Muscle of back (tissue), 11 donors: Measurements from ENCODE around the gene ACVRL1. TPM values are rescaled to one million over a fixed set of nuclear protein-coding genes. Genes with fewer than 3 reads are reported as not detected.

Experiments used
- DNase-seq, 3 donors: peaks; one replicate each; pipeline versions ENCODE4 v3.0.0 to v3.0.0-alpha.2; 2013
- polyA plus RNA-seq, 10 donors: library from polyadenylated mRNA; unstranded; fragments of 120-200 nt; gene quantifications; one replicate each; pipeline ENCODE4 v1.2.1, GENCODE V29; 2013; ENCODE audit not compliant: insufficient read length in 10 of 10

Gene ACVRL1
- polyA plus RNA-seq, 10 donors: 36.1 to 61.3 (median 43.6) TPM

DNA sequence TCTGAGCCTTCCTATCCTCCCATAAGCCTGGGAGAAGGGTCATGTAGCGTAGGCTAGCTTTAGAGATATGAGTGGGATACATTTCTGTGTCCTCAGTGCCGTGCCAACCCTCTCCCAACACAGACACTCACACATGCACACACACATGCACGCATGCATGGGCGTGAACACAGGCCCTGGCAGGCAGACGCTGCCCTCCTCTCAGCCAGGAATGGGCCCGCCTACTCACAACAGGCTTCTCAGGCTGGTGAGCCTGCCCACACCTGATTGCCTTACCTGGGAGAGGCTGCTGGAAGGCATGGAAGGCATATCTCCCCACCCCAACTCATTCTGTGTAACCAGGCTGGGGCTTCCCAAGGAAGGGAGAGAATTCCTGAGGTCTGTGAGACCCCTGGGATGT lies 31.4 kb downstream of the ACVRL1 start:
- no peak for DNase-seq

DNA sequence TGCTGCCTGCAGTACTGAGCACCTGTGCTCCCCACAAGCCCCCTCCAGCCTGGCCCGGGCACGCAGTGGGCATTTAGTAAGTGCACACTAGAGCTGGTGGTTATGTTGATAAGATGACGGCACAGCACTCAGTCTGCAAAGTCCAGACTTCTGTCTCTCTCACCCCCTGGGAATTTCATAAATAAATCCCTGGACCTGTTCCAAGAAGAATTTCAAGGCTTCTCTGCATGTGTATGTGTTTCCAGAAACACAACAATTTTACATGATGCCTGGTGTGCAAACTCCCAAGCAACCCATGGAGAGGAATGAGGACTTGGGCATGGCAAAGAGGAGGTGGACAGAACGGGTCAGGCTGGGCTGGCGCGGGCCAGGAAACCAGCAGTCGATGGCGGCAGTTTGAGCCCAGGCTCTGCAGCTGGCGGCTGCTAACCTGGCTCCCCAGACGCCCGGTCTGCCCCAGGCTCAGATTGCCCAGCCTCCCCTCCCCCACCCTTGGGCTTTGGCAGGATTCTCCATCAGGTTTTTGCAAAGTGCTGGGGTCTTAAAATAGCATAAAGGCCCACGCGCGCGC lies 33.8 kb downstream of the ACVRL1 start:
- DNase-seq: peak in 1 of 3 donors; percentile 55

DNA sequence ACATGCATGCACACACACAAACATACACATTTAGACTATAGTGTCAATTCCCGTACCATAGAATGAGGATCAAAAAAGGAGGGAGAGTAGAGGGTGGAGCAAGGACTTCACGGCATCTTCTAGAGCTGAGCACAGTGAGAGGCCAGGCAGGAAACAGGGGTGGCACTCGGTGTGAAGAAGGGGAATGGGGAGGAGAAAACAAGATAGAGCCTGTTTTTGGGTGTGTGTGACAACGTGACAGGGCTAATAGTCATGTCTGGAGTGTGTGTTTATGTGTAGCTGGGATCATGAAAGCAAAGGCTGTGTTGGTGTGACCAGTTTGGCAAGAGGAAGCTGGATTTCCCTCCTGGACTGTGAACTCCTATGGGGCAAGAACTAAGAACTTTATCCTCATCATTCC lies 34.3 kb downstream of the ACVRL1 start:
- DNase-seq: no peak

- no peak for DNase-seq
These were observed 34.8 kb downstream of the ACVRL1 start for GRCh38 chr12:51942056-51942455.

GRCh38 chr12:51942501-51943000 lies 35.2 kb downstream of the ACVRL1 start:
- no peak for DNase-seq

DNA sequence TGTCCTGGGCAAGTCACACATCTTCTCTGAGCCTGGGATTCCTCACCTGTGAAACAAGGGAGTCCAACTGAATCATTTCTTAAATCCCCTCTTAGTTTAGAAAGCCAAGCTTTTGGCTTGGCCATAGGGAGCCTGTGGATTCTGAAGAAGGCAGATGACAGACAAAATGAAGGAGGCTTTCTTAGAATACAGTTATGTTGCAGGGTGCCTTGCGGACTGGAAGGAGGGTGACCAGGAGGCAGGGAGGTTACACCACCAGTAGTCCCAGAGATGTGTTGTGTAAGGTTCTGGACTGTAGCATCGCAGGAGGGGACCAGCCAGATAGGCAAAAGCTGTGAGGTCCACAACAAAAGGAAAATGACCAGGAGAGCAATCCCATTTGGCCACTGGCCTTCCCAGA lies 36.0 kb downstream of the ACVRL1 start:
- no peak for DNase-seq

GRCh38 chr12:51944608-51945233 lies 37.4 kb downstream of the ACVRL1 start:
- no peak for DNase-seq

- no peak for DNase-seq
These were observed 40.1 kb downstream of the ACVRL1 start for GRCh38 chr12:51947246-51947996.

GRCh38 chr12:51948066-51948465 lies 40.8 kb downstream of the ACVRL1 start:
- no peak for DNase-seq

- DNase-seq: no peak
These were observed 42.2 kb downstream of the ACVRL1 start for GRCh38 chr12:51949342-51950030.

DNA sequence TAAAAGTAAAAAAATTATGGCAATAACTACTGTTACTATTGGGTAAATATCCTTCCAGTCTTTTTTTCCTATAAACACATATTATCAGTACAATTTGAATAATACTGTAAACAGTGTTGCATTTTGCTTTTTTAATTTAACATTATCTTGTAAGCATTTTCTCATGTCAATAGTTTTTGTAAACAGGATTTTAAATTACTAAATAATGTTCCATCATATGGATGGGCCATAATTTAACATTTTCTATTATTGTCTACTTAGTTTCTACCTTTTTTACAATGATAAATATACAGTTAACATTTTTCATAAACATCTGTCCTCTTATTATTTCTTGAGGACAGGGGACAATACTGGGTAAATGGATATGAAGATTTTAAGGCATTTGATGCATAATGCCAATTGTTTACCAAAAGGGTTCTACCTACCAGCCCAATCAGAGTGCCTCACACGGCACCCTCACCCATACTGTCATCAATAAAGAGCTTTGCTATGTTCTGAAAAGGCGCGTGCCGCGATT lies 43.4 kb downstream of the ACVRL1 start:
- DNase-seq: no peak

- DNase-seq: peak; percentile 86 to 94 (median 89)
These were observed 44.0 kb downstream of the ACVRL1 start, which contains the start of gene ACVR1B for GRCh38 chr12:51951199-51951842. ACVR1B (plus strand) TSS chr12:51951699; CDS start chr12:51951744, 45 bp downstream.

- peak in 2 of 3 donors; percentile 38 to 76 for DNase-seq
These were observed 44.8 kb downstream of the ACVRL1 start for GRCh38 chr12:51951843-51952722.

DNA sequence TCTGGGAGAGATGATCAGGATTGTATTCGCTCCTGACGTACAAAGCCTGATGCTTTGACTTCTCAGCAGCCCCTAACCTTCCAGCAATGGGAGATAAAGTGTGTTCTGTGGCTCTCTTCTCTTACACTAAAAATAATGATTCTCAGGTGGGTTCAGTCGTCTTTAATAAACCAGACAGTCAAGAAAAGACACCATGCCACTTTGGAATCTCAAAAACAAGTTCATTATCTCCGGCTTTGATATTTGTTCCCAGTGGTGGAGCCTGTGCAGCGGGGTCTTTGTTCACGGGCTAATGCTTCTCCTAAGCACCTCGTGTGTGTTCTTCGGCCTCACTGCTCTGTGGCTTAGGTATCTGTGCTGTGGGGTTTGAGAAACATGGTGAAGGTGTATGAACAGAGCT lies 45.8 kb downstream of the ACVRL1 start:
- peak in 1 of 3 donors; percentile 37 for DNase-seq

DNA sequence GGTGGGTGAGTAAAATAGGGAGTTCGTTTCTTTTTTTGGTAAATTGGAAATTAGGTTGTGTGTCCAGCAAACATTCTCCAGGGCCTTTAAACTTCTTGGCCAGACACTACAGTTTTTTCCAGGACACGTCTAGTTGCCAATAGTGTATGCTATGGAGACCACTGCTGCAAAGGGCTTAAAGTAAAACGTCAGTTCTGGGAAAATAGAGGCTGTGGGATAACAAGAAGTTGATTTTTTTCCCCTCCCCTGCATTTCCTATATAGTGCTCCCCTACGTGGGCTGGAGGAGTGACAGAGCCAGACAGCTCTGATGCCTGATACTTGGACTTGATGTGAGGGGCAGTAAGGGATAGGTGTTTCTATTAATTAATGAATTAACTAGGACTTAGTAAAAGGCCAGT lies 46.6 kb downstream of the ACVRL1 start:
- peak in 2 of 3 donors; percentile 64 to 78 for DNase-seq

- no peak for DNase-seq
These were observed 47.5 kb downstream of the ACVRL1 start for GRCh38 chr12:51954561-51955361.

DNA sequence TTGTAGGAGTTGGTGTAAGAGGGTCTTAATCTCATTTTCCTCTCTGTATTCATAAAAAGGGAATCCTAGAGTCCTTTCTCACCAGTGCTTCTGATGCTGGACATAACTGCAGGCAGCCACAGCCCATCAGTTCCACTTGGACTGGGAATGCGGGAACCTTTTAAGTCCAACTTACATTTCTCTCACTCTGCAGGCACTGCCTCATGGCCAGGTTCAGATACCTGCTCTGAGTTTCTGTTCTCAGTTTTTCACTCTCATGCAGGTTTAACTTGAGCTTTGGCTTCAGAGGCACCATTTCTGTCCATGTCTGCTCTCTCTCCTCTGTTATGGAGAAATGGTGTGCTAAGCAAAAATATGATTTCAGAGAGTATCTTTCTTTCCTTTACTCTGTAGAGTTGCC lies 48.4 kb downstream of the ACVRL1 start:
- DNase-seq: no peak

DNA sequence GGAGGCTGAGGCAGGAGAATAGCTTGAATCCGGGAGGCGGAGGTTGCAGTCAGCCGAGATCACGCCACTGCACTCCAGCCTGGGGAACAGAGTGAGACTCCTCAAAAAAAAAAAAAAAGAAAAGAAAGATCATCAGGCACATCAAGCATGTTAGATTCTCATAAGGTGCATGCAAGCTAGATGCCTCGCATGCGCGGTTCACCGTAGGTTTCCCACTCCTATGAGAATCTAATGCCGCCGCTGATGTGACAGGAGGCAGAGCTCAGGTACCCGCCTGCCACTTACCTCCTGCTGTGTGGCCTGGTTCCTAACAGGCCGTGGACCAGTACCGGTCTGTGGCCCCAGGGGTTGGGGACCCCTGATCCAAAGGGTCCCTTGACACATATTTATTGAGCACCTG lies 51.2 kb downstream of the ACVRL1 start:
- DNase-seq: no peak

- peak in 1 of 3 donors; percentile 24 for DNase-seq
These were observed 51.9 kb downstream of the ACVRL1 start for GRCh38 chr12:51959211-51959610.
